GM12892 (cell line): ENCODE results near the gene ACTL6B.

Experiments
- POLR2A ChIP-seq: IDR thresholded peaks from 2 replicates; pipeline ENCODE4 v1.6.1; 2011; ENCODE audit warnings: low read depth, low read length, control low read depth
- POLR2AphosphoS5 ChIP-seq: IDR thresholded peaks from 2 replicates; pipeline ENCODE4 v1.6.1; 2011; ENCODE audit warnings: low read depth, low read length, control low read depth

GRCh38 chr7:100686822-100687211 lies 30.6 kb upstream of the ACTL6B start:
- TF ChIP-seq POLR2A (no peak), POLR2AphosphoS5 (no peak)
